ENCODE data around the gene EIF4B. TPM values are rescaled to one million over a fixed set of nuclear protein-coding genes. Genes with fewer than 3 reads are reported as not detected.

EIF4B gene
- total RNA-seq, 1 experiment from 2014 or later: 445 TPM

DNA sequence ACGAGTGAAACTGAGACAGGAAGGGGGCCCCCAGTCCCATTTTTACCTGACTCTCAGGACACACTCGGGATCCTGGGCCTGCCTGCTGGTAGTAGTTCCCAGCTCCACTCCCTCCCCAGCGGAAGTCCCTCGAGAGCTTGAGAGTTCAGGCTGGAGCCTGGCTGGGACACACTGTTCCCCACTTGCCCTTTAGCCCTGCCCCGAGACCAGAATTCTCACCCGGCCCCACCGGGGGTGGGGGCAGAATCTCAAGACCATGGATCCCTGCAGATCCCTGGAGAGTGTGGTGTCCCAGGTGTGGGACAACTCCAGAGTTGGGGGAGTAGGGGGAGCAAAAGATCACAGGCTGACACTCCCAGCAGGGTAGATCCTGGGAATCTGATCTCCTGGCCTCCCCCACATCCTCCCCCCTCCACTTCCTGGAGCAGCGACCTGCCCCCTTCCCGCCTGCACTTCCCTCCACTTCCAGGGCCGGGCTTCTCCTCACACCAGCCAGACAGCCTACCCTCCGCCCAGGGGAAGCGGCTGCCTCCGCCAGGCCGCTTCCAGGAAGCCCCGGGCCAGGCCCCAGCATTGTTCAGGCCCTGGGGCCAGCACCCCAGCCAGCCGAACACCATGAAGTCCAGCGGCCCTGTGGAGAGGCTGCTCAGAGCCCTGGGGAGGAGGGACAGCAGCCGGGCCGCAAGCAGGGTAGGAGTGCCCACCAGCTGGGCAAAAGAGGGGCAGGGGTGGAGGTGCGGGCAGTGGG lies 43.5 kb downstream of the EIF4B start, which contains the start of gene TNS2:
TSS of gene TNS2 (plus strand) at position 495 of the 748 bp plus-strand sequence. CDS start at position 616, 121 bp downstream.
- Mint-ChIP-seq H3K9me3 (ENCODE audit: unreplicated experiment) (no peaks in the 10 kb centered on the region), H3K4me3 (ENCODE audit: unreplicated experiment) (peak within 1 kb of the TSS; percentile 27)
- intact Hi-C loops (cut with micrococcal nuclease; ENCODE audit: unreplicated experiment): loop anchor here (5.0 kb wide), 1 partner anchor 167 kb away; no protein-coding TSS in a partner anchor

DNA sequence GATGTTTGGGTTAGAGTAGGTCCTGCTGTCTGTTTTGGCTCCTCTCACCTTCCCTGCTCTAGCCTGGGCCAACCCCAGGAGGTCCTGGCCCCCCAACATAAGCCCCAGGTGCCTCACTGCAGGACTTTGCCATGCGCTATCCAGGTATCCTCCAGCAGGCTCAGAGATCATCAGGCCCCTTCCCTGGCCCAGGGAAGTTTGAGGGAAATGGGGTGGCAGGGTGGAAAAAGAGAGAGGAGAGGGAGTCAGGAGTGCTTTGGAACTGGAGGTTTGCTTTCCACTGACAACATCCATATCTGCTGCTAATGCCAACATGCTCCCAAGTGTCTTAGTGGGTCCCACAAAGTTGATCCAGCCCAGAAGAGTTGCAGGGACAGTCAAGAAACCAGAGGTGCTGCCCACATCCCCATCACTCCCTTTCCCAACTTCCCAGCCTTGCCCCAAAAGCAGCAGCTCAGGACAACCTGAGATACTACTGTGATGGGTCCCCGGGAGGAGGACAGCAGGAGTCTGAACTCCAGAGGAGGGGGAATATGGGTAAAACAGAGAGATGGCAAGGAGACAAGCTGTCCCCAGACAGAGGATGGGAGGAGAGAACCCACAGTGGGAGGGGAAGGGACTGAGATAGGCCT lies 44.3 kb downstream of the EIF4B start:
- Mint-ChIP-seq H3K27me3 (ENCODE audit: insufficient read depth, unreplicated experiment) (no peaks in the 10 kb centered on the region), H3K27ac (ENCODE audit: unreplicated experiment) (peak overlapping the region; percentile 31), H3K4me3 (ENCODE audit: unreplicated experiment) (peak overlapping the region; percentile 27), H3K4me1 (ENCODE audit: low read depth, unreplicated experiment) (peaks cover 27% of the 10 kb centered on the region), H3K9me3 (ENCODE audit: unreplicated experiment) (no peaks in the 10 kb centered on the region), H3K36me3 (ENCODE audit: insufficient read depth, unreplicated experiment) (peaks cover 34% of the 10 kb centered on the region)
- no TSS peak for BruUV-seq (replicated peaks)
- Histone ChIP-seq H3K4me1 (peaks cover 69% of the 10 kb centered on the region), H3K9me3 (no peaks in the 10 kb centered on the region), H3K27me3 (replicated peaks; ENCODE audit: control insufficient read depth, insufficient read depth, low read length) (no peaks in the 10 kb centered on the region), H3K36me3 (ENCODE audit: control insufficient read depth, insufficient read depth, low read length) (no peaks in the 10 kb centered on the region), H3K4me3 (ENCODE audit: low read depth, low read length) (no peak overlapping the region)
- POLR2A ChIA-PET: no interaction called here
- TF ChIP-seq, protein P1, sequence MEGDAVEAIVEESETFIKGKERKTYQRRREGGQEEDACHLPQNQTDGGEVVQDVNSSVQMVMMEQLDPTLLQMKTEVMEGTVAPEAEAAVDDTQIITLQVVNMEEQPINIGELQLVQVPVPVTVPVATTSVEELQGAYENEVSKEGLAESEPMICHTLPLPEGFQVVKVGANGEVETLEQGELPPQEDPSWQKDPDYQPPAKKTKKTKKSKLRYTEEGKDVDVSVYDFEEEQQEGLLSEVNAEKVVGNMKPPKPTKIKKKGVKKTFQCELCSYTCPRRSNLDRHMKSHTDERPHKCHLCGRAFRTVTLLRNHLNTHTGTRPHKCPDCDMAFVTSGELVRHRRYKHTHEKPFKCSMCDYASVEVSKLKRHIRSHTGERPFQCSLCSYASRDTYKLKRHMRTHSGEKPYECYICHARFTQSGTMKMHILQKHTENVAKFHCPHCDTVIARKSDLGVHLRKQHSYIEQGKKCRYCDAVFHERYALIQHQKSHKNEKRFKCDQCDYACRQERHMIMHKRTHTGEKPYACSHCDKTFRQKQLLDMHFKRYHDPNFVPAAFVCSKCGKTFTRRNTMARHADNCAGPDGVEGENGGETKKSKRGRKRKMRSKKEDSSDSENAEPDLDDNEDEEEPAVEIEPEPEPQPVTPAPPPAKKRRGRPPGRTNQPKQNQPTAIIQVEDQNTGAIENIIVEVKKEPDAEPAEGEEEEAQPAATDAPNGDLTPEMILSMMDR (IDR thresholded peaks at IDR 0.05; ENCODE audit: insufficient read depth in 1 of 2, low read depth in 1 of 2, low read length in 1 of 2, severe bottlenecking in 1 of 2, unreplicated experiment in 1 of 2): no peak
- intact Hi-C loops (cut with micrococcal nuclease; ENCODE audit: unreplicated experiment): no loop called here
- DNase-seq: peak in 1 of 2 experiments; percentile 15
- CTCF ChIA-PET: interaction anchor here (2.1 kb wide), 1 partner anchor 16 kb away, joined by 8 read pairs; no protein-coding TSS in a partner anchor

More for the DNA sequence above, 43.5 kb downstream of the EIF4B start, which contains the start of gene TNS2:
- peaks cover 35% of the 10 kb centered on the region for H3K4me1 Mint-ChIP-seq (ENCODE audit: low read depth, unreplicated experiment)
- BruUV-seq (replicated peaks): no TSS peak
- H3K27me3 Mint-ChIP-seq (ENCODE audit: insufficient read depth, unreplicated experiment): no peaks in the 10 kb centered on the region
- Histone ChIP-seq H3K4me1 (peaks cover 75% of the 10 kb centered on the region), H3K4me3 (ENCODE audit: low read depth, low read length) (no peak within 1 kb of the TSS), H3K27me3 (replicated peaks; ENCODE audit: control insufficient read depth, insufficient read depth, low read length) (no peaks in the 10 kb centered on the region), H3K36me3 (ENCODE audit: control insufficient read depth, insufficient read depth, low read length) (no peaks in the 10 kb centered on the region), H3K9me3 (no peaks in the 10 kb centered on the region)
- DNase-seq: peak; percentile 34 to 46
- ChIA-PET POLR2A (interaction anchor here (1.7 kb wide), 1 partner anchor 30 kb away, joined by 5 read pairs; the partner anchor contains the start of gene SPRYD3), CTCF (interaction anchor here (1.2 kb wide), 1 partner anchor 16 kb away, joined by 3 read pairs; no protein-coding TSS in a partner anchor)
- peaks cover 37% of the 10 kb centered on the region for H3K36me3 Mint-ChIP-seq (ENCODE audit: insufficient read depth, unreplicated experiment)
- TF ChIP-seq, protein P1 (IDR thresholded peaks at IDR 0.05; ENCODE audit: insufficient read depth in 1 of 2, low read depth in 1 of 2, low read length in 1 of 2, severe bottlenecking in 1 of 2, unreplicated experiment in 1 of 2): no peak
- H3K27ac Mint-ChIP-seq (ENCODE audit: unreplicated experiment): peak within 1 kb of the TSS; percentile 82
